Retina (tissue), 1 donor: ENCODE measurements around the gene ZDHHC7.

Experiments
- DNase-seq: peaks from one replicate; pipeline ENCODE4 v3.0.0-alpha.2; 2016

ZDHHC7 gene

GRCh38 chr16:84933774-84934631 is 77.3 kb downstream of the ZDHHC7 start:
- no peak for DNase-seq

GRCh38 chr16:84932681-84933080 is 78.7 kb downstream of the ZDHHC7 start:
- DNase-seq, result peak; percentile 46

GRCh38 chr16:84931506-84931905 is 79.8 kb downstream of the ZDHHC7 start:
- no peak for DNase-seq

- no peak for DNase-seq
These were observed 80.2 kb downstream of the ZDHHC7 start for GRCh38 chr16:84931107-84931494.

GRCh38 chr16:84930298-84931106 is 80.8 kb downstream of the ZDHHC7 start:
- no peak for DNase-seq

- DNase-seq, result no peak
These were observed 81.7 kb downstream of the ZDHHC7 start for GRCh38 chr16:84929421-84930297.

GRCh38 chr16:84928679-84929420 is 82.5 kb downstream of the ZDHHC7 start:
- no peak for DNase-seq

GRCh38 chr16:84927621-84928591 is 83.4 kb downstream of the ZDHHC7 start:
- DNase-seq, result no peak

GRCh38 chr16:84926462-84926861 is 84.9 kb downstream of the ZDHHC7 start:
- DNase-seq, result no peak

GRCh38 chr16:84925773-84926372 is 85.5 kb downstream of the ZDHHC7 start:
- DNase-seq, result no peak

- DNase-seq, result no peak
These were observed 86.1 kb downstream of the ZDHHC7 start for GRCh38 chr16:84925092-84925772.

- DNase-seq, result no peak
These were observed 86.8 kb downstream of the ZDHHC7 start for GRCh38 chr16:84924331-84925091.
